CD14-positive monocyte (primary cell): ENCODE measurements around the gene CD14. TPM values are rescaled to one million over a fixed set of nuclear protein-coding genes. Genes with fewer than 3 reads are reported as not detected.
A peak's percentile ranks its signal among the peaks of the same experiment; 100 is the strongest.

Experiments
- DNase-seq, 3 donors: peaks; one replicate each; pipeline ENCODE4 v3.0.0-alpha.2; 2011 to 2022
- H2AFZ ChIP-seq: 2 replicates; pipeline ENCODE4 v1.6.0; 2012; ENCODE audit warnings: mild to moderate bottlenecking, low read depth, low read length, inconsistent platforms; ENCODE audit not compliant: insufficient read depth, poor library complexity, severe bottlenecking
- H3K27ac ChIP-seq, 2 donors: 1 replicate in 1 of 2; 2 replicates in 1 of 2; pipeline ENCODE4 v1.5.1; 2012 to 2013; ENCODE audit warnings: low read length in 2 of 2, control low read depth in 1 of 2, inconsistent platforms in 1 of 2, low read depth in 1 of 2, mild to moderate bottlenecking in 1 of 2
- H3K27me3 ChIP-seq, 2 donors: one replicate each; pipeline versions ENCODE4 v1.6.0 to v1.6.1; 2011 to 2013; ENCODE audit warnings: low read length in 2 of 2; ENCODE audit not compliant: control insufficient read depth in 2 of 2, insufficient read depth in 2 of 2
- H3K36me3 ChIP-seq, 2 donors: replicated peaks in 1 of 2; 1 replicate in 1 of 2; 2 replicates in 1 of 2; pipeline versions ENCODE4 v1.5.1 to v1.6.1; 2012 to 2013; ENCODE audit warnings: low read length in 2 of 2, control low read depth in 1 of 2, inconsistent platforms in 1 of 2, mild to moderate bottlenecking in 1 of 2; ENCODE audit not compliant: insufficient read depth in 2 of 2, control insufficient read depth in 1 of 2
- H3K4me1 ChIP-seq, 2 donors: 1 replicate in 1 of 2; 2 replicates in 1 of 2; pipeline versions ENCODE4 v1.5.1 to v1.6.1; 2012 to 2013; ENCODE audit warnings: low read length in 2 of 2, control low read depth in 1 of 2, inconsistent platforms in 1 of 2, mild to moderate bottlenecking in 1 of 2, moderate library complexity in 1 of 2; ENCODE audit not compliant: insufficient read depth in 2 of 2, control insufficient read depth in 1 of 2
- H3K4me2 ChIP-seq: replicated peaks from 2 replicates; pipeline ENCODE3; 2012; ENCODE audit warnings: low read length, moderate library complexity, mild to moderate bottlenecking; ENCODE audit not compliant: poor library complexity, severe bottlenecking; ENCODE audit errors: extremely low read depth
- H3K4me3 ChIP-seq, 3 experiments: fragments of 200-600 bp in 1 of 3; sonication (generic) in 1 of 3; replicated peaks in 1 of 3; 1 replicate in 2 of 3; 2 replicates in 1 of 3; pipeline ENCODE4 v1.5.1; 2011 to 2013; ENCODE audit warnings: low read length in 3 of 3, mild to moderate bottlenecking in 3 of 3, control low read depth in 2 of 3, low read depth in 2 of 3, inconsistent platforms in 1 of 3, moderate library complexity in 1 of 3
- H3K79me2 ChIP-seq: 2 replicates; pipeline ENCODE4 v1.6.0; 2012; ENCODE audit warnings: mild to moderate bottlenecking, control low read depth, inconsistent platforms, low read length, moderate library complexity; ENCODE audit not compliant: insufficient read depth
- H3K9ac ChIP-seq: 2 replicates; pipeline ENCODE4 v1.6.0; 2017; ENCODE audit warnings: low read length, mild to moderate bottlenecking; ENCODE audit not compliant: insufficient read depth, poor library complexity, severe bottlenecking
- H3K9me3 ChIP-seq, 2 donors: replicated peaks in 1 of 2; 1 replicate in 1 of 2; 2 replicates in 1 of 2; pipeline versions ENCODE4 v1.5.1 to v1.6.1; 2012 to 2013; ENCODE audit warnings: low read length in 2 of 2, control low read depth in 1 of 2; ENCODE audit not compliant: control insufficient read depth in 1 of 2, insufficient read depth in 1 of 2
- H4K20me1 ChIP-seq: 2 replicates; pipeline ENCODE4 v1.6.0; 2012; ENCODE audit warnings: mild to moderate bottlenecking, low read length, control low read depth, moderate library complexity; ENCODE audit not compliant: insufficient read depth
- H3K27ac Mint-ChIP-seq, 7 donors: one replicate each; pipeline ENCODE4 v1.8.0; 2020; ENCODE audit warnings: mild to moderate bottlenecking in 7 of 7, mixed read lengths in 7 of 7, moderate library complexity in 6 of 7, inconsistent platforms in 2 of 7
- H3K27me3 Mint-ChIP-seq, 3 donors: one replicate each; pipeline ENCODE4 v1.8.0; 2021 to 2022; ENCODE audit warnings: low read depth in 3 of 3, mild to moderate bottlenecking in 3 of 3, mixed read lengths in 3 of 3, moderate library complexity in 3 of 3, inconsistent platforms in 1 of 3
- H3K36me3 Mint-ChIP-seq, 2 donors: one replicate each; pipeline ENCODE4 v1.8.0; 2020; ENCODE audit warnings: mixed read lengths in 2 of 2, inconsistent platforms in 1 of 2, mild to moderate bottlenecking in 1 of 2
- H3K4me1 Mint-ChIP-seq: one replicate; pipeline ENCODE4 v1.8.0; 2020; ENCODE audit warnings: mild to moderate bottlenecking, mixed read lengths
- H3K4me3 Mint-ChIP-seq, 2 donors: one replicate each; pipeline ENCODE4 v1.8.0; 2020; ENCODE audit warnings: mild to moderate bottlenecking in 2 of 2, mixed read lengths in 2 of 2, moderate library complexity in 1 of 2
- H3K9me3 Mint-ChIP-seq, 7 donors: one replicate each; pipeline ENCODE4 v1.8.0; 2020 to 2022; ENCODE audit warnings: mixed read lengths in 7 of 7, mild to moderate bottlenecking in 6 of 7, moderate library complexity in 6 of 7, inconsistent platforms in 2 of 7
- CTCF ChIP-seq: fragments of 200-600 bp; IDR thresholded peaks from one replicate; pipeline ENCODE4 v1.8.0; 2022; ENCODE audit warnings: antibody characterized with exemption, mild to moderate bottlenecking
- whole genome bisulfite sequencing: methylation state at CpG from one replicate; pipeline ENCODE4 v1.1.5; 2013; ENCODE audit warnings: missing lambda C conversion rate; ENCODE audit not compliant: insufficient coverage; 5-methylcytosine and 5-hydroxymethylcytosine counted together
- intact Hi-C, 2 donors: fragments of 100-400 bp; cut with micrococcal nuclease; formaldehyde crosslinking; loops; one replicate each; pipeline versions ENCODE4 v1.15.0 to v1.15.1; 2023
- polyA plus RNA-seq, 3 donors: library from polyadenylated mRNA; depleted of rRNA in 1 of 3; unstranded in 2 of 3; stranded (reverse) in 1 of 3; fragments of 300-500 nt in 2 of 3; fragments of >200 nt in 1 of 3; fragmentation: Illumina TruSeq in 2 of 3; gene quantifications; 1 replicate in 2 of 3; 2 replicates in 1 of 3; pipeline ENCODE4 v1.2.3, GENCODE V29; 2012 to 2021

The CD14 gene
- polyA plus RNA-seq, 3 donors: 1,687 to 3,095 (median 2,434) TPM

- Histone ChIP-seq H3K4me2 (no peak overlapping the region), H3K27ac (no peak overlapping the region), H3K9me3 (no peaks in the 10 kb centered on the region), H3K36me3 (peaks cover 86 to 92% of the 10 kb centered on the region in 2 donors), H4K20me1 (no peaks in the 10 kb centered on the region), H3K9ac (no peak overlapping the region), H3K27me3 (no peaks in the 10 kb centered on the region), H3K79me2 (no peaks in the 10 kb centered on the region), H3K4me1 (no peaks in the 10 kb centered on the region), H2AFZ (no peak overlapping the region), H3K4me3 (no peak overlapping the region)
- Mint-ChIP-seq H3K27me3 (peaks cover 0 to 2% (median 0%) of the 10 kb centered on the region in 3 donors), H3K27ac (peak overlapping the region in 2 of 7 donors; percentile 4 to 19), H3K9me3 (no peaks in the 10 kb centered on the region), H3K4me1 (no peaks in the 10 kb centered on the region), H3K4me3 (no peak overlapping the region), H3K36me3 (peaks cover 74 to 93% of the 10 kb centered on the region in 2 donors)
- DNase-seq: no peak
- TF ChIP-seq CTCF: no peak
- 100% methylated on average over 2 of the region's 3 CpGs for WGBS
- intact Hi-C loops: no loop called here
Measured at GRCh38 chr5:140677947-140678346, 45.0 kb upstream of the CD14 start.

- no peaks in the 10 kb centered on the region for H3K4me1 Mint-ChIP-seq
- H3K4me3 ChIP-seq: no peak overlapping the region
- H3K9me3 ChIP-seq: no peaks in the 10 kb centered on the region
- peak overlapping the region in 2 of 7 donors; percentile 37 to 66 for H3K27ac Mint-ChIP-seq
- intact Hi-C loops: no loop called here
- WGBS: 95% methylated on average over 4 of the region's 4 CpGs
- H3K4me2 ChIP-seq: no peak overlapping the region
- peaks cover 0 to 2% (median 0%) of the 10 kb centered on the region in 3 donors for H3K27me3 Mint-ChIP-seq
- H3K9me3 Mint-ChIP-seq: peaks cover 0 to 5% (median 0%) of the 10 kb centered on the region in 7 donors
- peak overlapping the region in 1 of 2 donors; percentile 38 for H3K27ac ChIP-seq
- H3K4me3 Mint-ChIP-seq: no peak overlapping the region
- peaks cover 79 to 99% of the 10 kb centered on the region in 2 donors for H3K36me3 ChIP-seq
- no peak overlapping the region for H3K9ac ChIP-seq
- no peak for TF ChIP-seq CTCF
- peaks cover 8% of the 10 kb centered on the region for H4K20me1 ChIP-seq
- H3K27me3 ChIP-seq: no peaks in the 10 kb centered on the region
- H3K79me2 ChIP-seq: no peaks in the 10 kb centered on the region
- DNase-seq: no peak
- H3K36me3 Mint-ChIP-seq: peaks cover 83 to 96% of the 10 kb centered on the region in 2 donors
- H2AFZ ChIP-seq: no peak overlapping the region
- no peaks in the 10 kb centered on the region for H3K4me1 ChIP-seq
Measured at GRCh38 chr5:140674629-140675028, 41.7 kb upstream of the CD14 start.
